GM23248 (cell line): Measurements from ENCODE around the gene TNP2. TPM values are rescaled to one million over a fixed set of nuclear protein-coding genes. Genes with fewer than 3 reads are reported as not detected.

Experiments used
- DNase-seq: peaks from one replicate; pipeline ENCODE4 v3.0.0-alpha.2; 2015
- H2AFZ ChIP-seq: fragments of 200-600 bp; sonication (generic); 2 replicates; pipeline ENCODE4 v1.6.1; 2016; ENCODE audit warnings: antibody characterized with exemption
- H3F3A ChIP-seq: fragments of 200-600 bp; sonication (generic); 2 replicates; pipeline ENCODE4 v1.6.1; 2016; ENCODE audit warnings: mild to moderate bottlenecking, antibody characterized with exemption, mixed run types; ENCODE audit not compliant: insufficient read depth
- H3K27ac ChIP-seq: fragments of 200-600 bp; sonication (generic); 2 replicates; pipeline ENCODE4 v1.5.1; 2016; ENCODE audit warnings: mild to moderate bottlenecking
- H3K27me3 ChIP-seq: fragments of 200-600 bp; sonication (generic); replicated peaks from 2 replicates; pipeline ENCODE4 v1.6.1; 2016; ENCODE audit warnings: mild to moderate bottlenecking; ENCODE audit not compliant: insufficient read depth
- H3K36me3 ChIP-seq: fragments of 200-600 bp; sonication (generic); 2 replicates; pipeline ENCODE4 v1.6.1; 2016; ENCODE audit warnings: low read depth, mild to moderate bottlenecking
- H3K4me1 ChIP-seq: fragments of 200-600 bp; sonication (generic); 2 replicates; pipeline ENCODE4 v1.6.1; 2016; ENCODE audit warnings: mild to moderate bottlenecking; ENCODE audit not compliant: insufficient read depth
- H3K4me2 ChIP-seq: fragments of 200-600 bp; sonication (generic); one replicate; pipeline ENCODE4 v1.6.1; 2016; ENCODE audit warnings: mild to moderate bottlenecking; ENCODE audit not compliant: unreplicated experiment
- H3K4me3 ChIP-seq: fragments of 200-600 bp; sonication (generic); 2 replicates; pipeline ENCODE4 v1.5.1; 2016; ENCODE audit warnings: mild to moderate bottlenecking
- H3K79me2 ChIP-seq: fragments of 200-600 bp; sonication (generic); 2 replicates; pipeline ENCODE4 v1.6.1; 2016; ENCODE audit warnings: mild to moderate bottlenecking; ENCODE audit not compliant: insufficient read depth
- H3K9ac ChIP-seq: fragments of 200-600 bp; sonication (generic); 2 replicates; pipeline ENCODE4 v1.6.1; 2016; ENCODE audit warnings: mild to moderate bottlenecking
- H3K9me2 ChIP-seq: fragments of 200-600 bp; sonication (generic); 2 replicates; pipeline ENCODE4 v1.6.1; 2016; ENCODE audit warnings: mixed run types, mild to moderate bottlenecking, moderate library complexity; ENCODE audit not compliant: insufficient read depth
- H3K9me3 ChIP-seq: fragments of 200-600 bp; sonication (generic); one replicate; pipeline ENCODE4 v1.6.1; 2017; ENCODE audit warnings: low read depth
- H4K20me1 ChIP-seq: fragments of 200-600 bp; sonication (generic); 2 replicates; pipeline ENCODE4 v1.6.0; 2016; ENCODE audit not compliant: insufficient read depth
- EZH2 ChIP-seq: fragments of 200-600 bp; sonication (generic); IDR thresholded peaks from 2 replicates; pipeline ENCODE4 v1.6.1; 2018; ENCODE audit warnings: antibody characterized with exemption, mild to moderate bottlenecking; ENCODE audit not compliant: insufficient read depth, poor library complexity, severe bottlenecking
- EZH2phosphoT487 ChIP-seq: fragments of 200-600 bp; sonication (generic); IDR thresholded peaks from 2 replicates; pipeline ENCODE4 v1.6.1; 2018; ENCODE audit warnings: antibody characterized with exemption, moderate library complexity, mild to moderate bottlenecking, low read depth; ENCODE audit not compliant: insufficient read depth
- WGBS, 2 experiments: methylation state at CpG; one replicate each; pipeline ENCODE4 v1.1.6; 2015 to 2017; ENCODE audit warnings: low lambda C conversion rate in 2 of 2, low coverage in 1 of 2; ENCODE audit errors: missing lambda C conversion rate in 2 of 2; 5-methylcytosine and 5-hydroxymethylcytosine counted together
- in situ Hi-C: fragments of 300-500 bp; cut with MboI; formaldehyde crosslinking; loops from 2 replicates; pipeline ENCODE4 v1.15.0; 2020
- polyA plus RNA-seq: library from polyadenylated mRNA; unstranded; fragments of >200 nt; fragmentation: Nextera tagmentation; extraction: Ambion mirVana; gene quantifications from 2 replicates; pipeline ENCODE4 v1.2.1, GENCODE V29; 2016
- total RNA-seq: library from RNA; depleted of rRNA; stranded (reverse); fragments of >200 nt; shearing (Covaris generic); gene quantifications from 2 replicates; pipeline ENCODE4 v1.2.3, GENCODE V29; 2014

TNP2 gene
- total and polyA plus RNA-seq, 2 experiments from 2014 or later, result not detected

DNA sequence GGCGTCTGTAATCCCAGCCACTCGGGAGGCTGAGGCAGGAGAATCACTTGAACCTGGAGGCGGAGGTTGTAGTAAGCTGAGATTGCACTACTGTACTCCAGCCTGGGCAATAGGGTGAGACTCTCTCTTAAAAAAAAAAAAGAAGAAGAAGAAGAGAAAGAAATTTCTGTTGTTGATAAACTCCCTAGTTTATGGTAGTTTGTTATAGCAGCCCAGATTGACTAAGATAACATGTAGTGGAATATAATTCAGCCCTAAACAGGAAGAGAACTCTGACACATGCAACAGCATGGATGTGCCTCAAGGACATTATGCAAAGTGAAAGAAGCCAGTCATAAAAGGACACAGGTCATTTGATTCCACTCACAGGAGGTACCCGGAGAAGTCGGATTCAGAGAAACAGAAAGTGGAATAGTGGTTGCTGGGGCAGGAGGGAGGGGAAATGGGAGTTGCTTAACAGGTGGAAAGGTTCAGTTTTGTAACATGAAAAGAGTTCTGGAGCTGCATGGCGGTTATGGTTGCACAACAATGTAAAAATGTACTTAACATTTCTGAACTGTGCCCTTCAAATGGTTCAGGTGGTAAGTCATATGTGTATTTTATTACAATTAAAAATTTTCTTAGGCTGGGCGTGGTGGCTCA lies 38.0 kb upstream of the TNP2 start:
- Histone ChIP-seq H4K20me1 (no peaks in the 10 kb centered on the region), H2AFZ (no peak overlapping the region), H3K79me2 (no peaks in the 10 kb centered on the region), H3K27me3 (no peaks in the 10 kb centered on the region), H3K9me3 (no peaks in the 10 kb centered on the region), H3K4me1 (peaks cover 4% of the 10 kb centered on the region), H3K4me2 (no peak overlapping the region), H3K9me2 (no peaks in the 10 kb centered on the region), H3K27ac (no peak overlapping the region), H3F3A (no peaks in the 10 kb centered on the region), H3K4me3 (no peak overlapping the region), H3K9ac (no peak overlapping the region), H3K36me3 (no peaks in the 10 kb centered on the region)
- TF ChIP-seq EZH2, result no peak
- TF ChIP-seq EZH2phosphoT487, result no peak
- WGBS, 2 experiments, result 65 to 69% methylated on average over 7 of the region's 7 CpGs
- no peak for DNase-seq
- in situ Hi-C loops, result no loop called here

DNA sequence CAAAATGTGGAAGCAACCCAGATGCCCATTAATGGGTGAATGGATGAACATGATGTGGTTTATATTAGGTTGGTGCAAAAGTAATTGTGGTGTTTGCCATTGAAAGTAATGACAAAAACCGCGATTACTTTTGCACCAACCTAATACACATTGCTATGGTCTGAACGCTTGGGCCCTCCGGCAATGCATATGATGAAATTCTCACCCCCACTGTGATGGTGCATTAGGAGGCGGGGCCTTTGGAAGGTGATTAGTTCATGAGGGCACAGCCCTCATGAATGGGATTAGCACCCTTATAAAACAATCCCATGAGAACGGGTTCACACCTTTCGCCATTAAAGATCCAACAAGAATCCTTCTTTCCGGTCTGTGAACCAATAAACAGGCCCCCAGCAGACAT lies 37.3 kb upstream of the TNP2 start:
- Histone ChIP-seq H2AFZ (no peak overlapping the region), H3K4me2 (no peak overlapping the region), H4K20me1 (no peaks in the 10 kb centered on the region), H3K36me3 (no peaks in the 10 kb centered on the region), H3K9me3 (no peaks in the 10 kb centered on the region), H3K4me1 (no peaks in the 10 kb centered on the region), H3K79me2 (no peaks in the 10 kb centered on the region), H3K27ac (no peak overlapping the region), H3F3A (no peaks in the 10 kb centered on the region), H3K4me3 (no peak overlapping the region), H3K9ac (no peak overlapping the region), H3K9me2 (no peaks in the 10 kb centered on the region), H3K27me3 (no peaks in the 10 kb centered on the region)
- WGBS, 2 experiments, result 91 to 93% methylated on average over 8 of the region's 8 CpGs
- in situ Hi-C loops, result no loop called here
- DNase-seq, result no peak
- TF ChIP-seq EZH2phosphoT487 (no peak), EZH2 (no peak)

DNA sequence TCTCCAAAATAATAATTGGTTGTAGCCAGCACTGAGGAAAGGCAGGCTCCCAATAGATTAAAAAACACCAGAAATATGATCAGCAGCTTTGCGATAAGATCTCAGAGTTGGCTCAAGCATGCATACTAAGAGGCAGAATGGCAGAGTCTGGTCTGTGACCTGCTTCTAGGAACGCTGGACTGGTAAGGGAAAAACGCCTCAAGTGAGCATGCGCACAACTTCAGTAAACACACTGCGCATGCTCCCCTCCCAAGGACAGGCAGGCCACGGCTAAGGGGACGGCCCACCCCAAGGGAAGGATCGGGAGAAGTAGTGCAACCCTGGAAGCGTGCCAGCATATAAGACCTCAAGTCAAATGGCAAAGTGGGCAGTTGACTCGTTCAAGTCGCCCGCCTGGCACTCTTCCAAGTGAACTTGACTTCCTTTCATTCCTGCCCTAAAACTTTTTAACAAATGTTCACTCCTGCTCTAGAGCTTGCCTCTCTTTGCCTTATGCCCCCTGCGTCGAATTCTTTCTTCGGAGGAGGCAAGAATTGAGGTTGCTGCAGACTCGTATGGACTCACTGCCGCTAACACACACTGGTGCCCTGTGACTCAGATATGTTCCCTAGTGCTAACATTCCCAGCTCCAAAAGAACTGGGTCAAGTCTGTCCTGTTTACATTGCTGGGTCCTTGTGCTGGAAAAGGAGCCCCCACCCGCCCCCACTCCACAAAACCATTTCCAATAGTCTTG lies 34.4 kb upstream of the TNP2 start:
- no peaks in the 10 kb centered on the region for H3K79me2 ChIP-seq
- H4K20me1 ChIP-seq, result no peaks in the 10 kb centered on the region
- no peak overlapping the region for H3K27ac ChIP-seq
- DNase-seq, result no peak
- H3K4me3 ChIP-seq, result no peak overlapping the region
- no peak overlapping the region for H2AFZ ChIP-seq
- H3K36me3 ChIP-seq, result no peaks in the 10 kb centered on the region
- H3K9ac ChIP-seq, result no peak overlapping the region
- in situ Hi-C loops, result no loop called here
- no peaks in the 10 kb centered on the region for H3K27me3 ChIP-seq
- H3K4me2 ChIP-seq, result no peak overlapping the region
- no peaks in the 10 kb centered on the region for H3K9me2 ChIP-seq
- TF ChIP-seq EZH2, result no peak
- no peak for TF ChIP-seq EZH2phosphoT487
- H3F3A ChIP-seq, result no peaks in the 10 kb centered on the region
- WGBS, 2 experiments, result 73 to 77% methylated on average over 17 to 18 of the region's 18 CpGs
- no peaks in the 10 kb centered on the region for H3K4me1 ChIP-seq
- no peaks in the 10 kb centered on the region for H3K9me3 ChIP-seq

GRCh38 chr16:11302977-11303376 lies 33.9 kb upstream of the TNP2 start:
- H3K27ac ChIP-seq, result no peak overlapping the region
- no peaks in the 10 kb centered on the region for H3K36me3 ChIP-seq
- in situ Hi-C loops, result no loop called here
- H3K9ac ChIP-seq, result no peak overlapping the region
- no peak overlapping the region for H3K4me3 ChIP-seq
- no peaks in the 10 kb centered on the region for H4K20me1 ChIP-seq
- H3K9me2 ChIP-seq, result no peaks in the 10 kb centered on the region
- TF ChIP-seq EZH2 (no peak), EZH2phosphoT487 (no peak)
- H3F3A ChIP-seq, result 0 out of 2 replicates have a peak, but pooled peaks cover 4% of the 10 kb centered on the region
- no peaks in the 10 kb centered on the region for H3K27me3 ChIP-seq
- no peak overlapping the region for H3K4me2 ChIP-seq
- no peak overlapping the region for H2AFZ ChIP-seq
- DNase-seq, result no peak
- no peaks in the 10 kb centered on the region for H3K9me3 ChIP-seq
- 56 to 64% methylated on average over 4 of the region's 4 CpGs for WGBS, 2 experiments
- H3K4me1 ChIP-seq, result no peaks in the 10 kb centered on the region
- no peaks in the 10 kb centered on the region for H3K79me2 ChIP-seq
